ENCODE data around the gene TXNDC8.
"Not testable (repeated sequence)": the region's sequence is repeated elsewhere in the genome, so short reads cannot be mapped to it uniquely, and the experiment has no call there.

Gene TXNDC8

DNA sequence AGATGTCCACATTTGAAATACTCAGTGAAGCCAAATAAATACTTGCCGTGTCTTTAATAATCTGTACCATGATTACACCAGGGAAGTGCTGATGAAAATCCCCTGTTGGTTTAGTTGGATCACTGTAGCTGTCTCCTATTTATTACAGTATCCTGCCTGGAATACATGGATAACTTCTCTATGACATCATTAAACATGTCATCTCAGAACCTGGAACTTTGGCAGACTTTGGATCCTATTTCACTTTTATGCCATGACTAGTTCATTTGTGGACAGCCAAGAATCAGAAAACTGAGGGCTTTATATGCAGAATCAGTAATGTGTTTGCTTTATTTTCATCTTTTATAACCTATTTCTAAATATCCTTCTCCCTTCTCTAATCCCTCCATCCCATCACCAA is at the start of gene TXNDC8:
TXNDC8 (minus strand) TSS at position 137 of the 400 bp plus-strand sequence.
- no peak for ATAC-seq

- ATAC-seq: no peak
Measured at GRCh38 chr9:110383491-110383890, 45.8 kb upstream of the TXNDC8 start.

GRCh38 chr9:110382731-110383130 is 45.1 kb upstream of the TXNDC8 start:
- ATAC-seq: no peak

DNA sequence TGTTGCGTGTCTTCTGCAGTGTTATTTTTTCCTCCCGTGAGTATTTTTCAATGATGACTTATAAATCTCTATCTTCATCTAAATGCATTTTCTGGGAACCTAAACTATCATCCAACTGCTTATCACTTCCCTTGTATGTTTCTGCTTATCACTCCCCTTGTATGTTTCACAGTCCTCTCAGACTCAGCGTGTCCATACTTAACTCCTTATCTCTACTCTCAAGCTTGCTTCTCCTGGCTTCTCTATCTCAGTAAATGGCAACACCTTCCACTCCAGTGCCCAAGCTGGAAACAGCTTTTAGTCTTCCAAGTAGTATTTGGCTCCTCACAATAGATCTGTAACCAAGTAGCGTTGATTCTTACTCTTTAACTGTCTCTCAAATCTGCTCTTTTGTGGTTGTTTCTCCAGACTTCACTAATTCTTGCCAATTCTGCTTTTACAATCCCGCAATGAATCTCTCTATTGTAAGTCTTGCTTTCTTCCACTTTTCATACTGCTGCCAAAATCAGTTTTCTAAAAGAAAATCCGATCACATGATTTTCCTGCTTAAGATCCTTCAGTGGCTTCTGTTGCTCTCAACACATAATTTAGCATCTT is 33.8 kb upstream of the TXNDC8 start:
- ATAC-seq: no peak

DNA sequence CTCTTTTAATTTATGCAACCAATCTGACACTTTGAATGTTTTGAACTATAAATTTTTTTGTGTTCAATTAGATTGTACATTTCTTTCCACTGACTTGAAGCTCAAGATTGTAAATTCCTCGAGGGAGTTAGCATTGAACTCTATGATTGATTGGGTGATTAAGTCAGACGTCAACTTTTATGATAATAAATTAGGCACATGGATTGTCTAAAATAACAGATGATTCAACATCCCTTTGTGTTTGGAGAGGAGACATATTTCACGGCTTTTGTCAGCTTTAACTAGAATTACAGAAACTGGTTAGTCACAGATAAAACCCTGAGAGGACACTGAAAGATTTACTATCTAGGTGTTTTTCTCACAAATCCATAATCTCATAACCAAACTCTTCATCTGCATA is 32.7 kb upstream of the TXNDC8 start:
- no peak for ATAC-seq

- ATAC-seq: no peak
Measured at GRCh38 chr9:110364451-110364850, 26.8 kb upstream of the TXNDC8 start.

- ATAC-seq: not testable (repeated sequence)
Measured at GRCh38 chr9:110358992-110359391, 21.3 kb upstream of the TXNDC8 start.

- no peak for ATAC-seq
Measured at GRCh38 chr9:110357505-110357904, 19.8 kb upstream of the TXNDC8 start.

GRCh38 chr9:110356639-110357395 is 19.2 kb upstream of the TXNDC8 start:
- ATAC-seq: no peak

GRCh38 chr9:110355911-110356310 is 18.2 kb upstream of the TXNDC8 start:
- ATAC-seq: no peak

DNA sequence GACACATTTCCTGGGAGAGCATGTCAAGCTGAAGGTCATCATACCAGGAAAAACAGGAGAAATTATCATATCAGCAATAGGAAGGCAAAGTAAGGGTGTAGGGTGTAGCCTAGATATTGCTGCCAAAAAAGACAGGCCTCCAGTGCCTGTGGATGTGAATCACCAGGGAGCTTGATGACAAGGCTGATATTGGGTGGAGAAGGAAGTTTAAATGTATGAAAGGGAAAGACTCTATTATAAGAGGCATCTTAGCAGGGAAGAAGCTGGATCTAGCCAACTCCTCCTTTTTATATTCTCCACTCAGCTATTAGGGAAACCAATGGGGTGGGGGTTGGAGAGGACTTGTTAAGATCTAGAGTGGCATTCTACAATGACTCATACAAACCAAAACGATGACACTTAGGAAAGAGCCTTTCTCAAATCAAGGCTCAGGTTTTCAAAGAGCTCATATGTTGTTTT is 13.4 kb upstream of the TXNDC8 start:
- peak in 1 of 2 donors; percentile 38 for ATAC-seq

- no peak for ATAC-seq
Measured at GRCh38 chr9:110346325-110346724, 8.7 kb upstream of the TXNDC8 start.

DNA sequence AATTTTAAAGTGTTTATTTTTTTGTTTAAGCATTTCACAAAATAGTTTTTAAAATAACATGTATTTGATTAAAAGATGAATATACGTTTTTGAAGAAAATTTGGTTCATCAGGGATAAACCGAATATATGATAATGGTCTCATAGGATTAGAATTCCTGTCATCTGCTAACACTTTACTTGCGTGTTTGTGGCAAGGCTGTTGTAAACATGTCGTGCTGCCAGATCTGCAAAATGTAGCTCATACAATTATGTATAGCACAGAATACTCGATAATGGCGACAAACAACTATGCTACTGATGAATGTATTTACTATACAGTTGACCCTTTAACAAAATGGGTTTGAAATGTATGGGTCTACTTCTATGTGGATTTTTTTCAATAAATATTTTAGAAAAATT is 7.2 kb upstream of the TXNDC8 start:
- ATAC-seq: no peak

- ATAC-seq: no peak
Measured at GRCh38 chr9:110343551-110343950, 5.9 kb upstream of the TXNDC8 start.

GRCh38 chr9:110340306-110340705 is 2.6 kb upstream of the TXNDC8 start:
- no peak for ATAC-seq

DNA sequence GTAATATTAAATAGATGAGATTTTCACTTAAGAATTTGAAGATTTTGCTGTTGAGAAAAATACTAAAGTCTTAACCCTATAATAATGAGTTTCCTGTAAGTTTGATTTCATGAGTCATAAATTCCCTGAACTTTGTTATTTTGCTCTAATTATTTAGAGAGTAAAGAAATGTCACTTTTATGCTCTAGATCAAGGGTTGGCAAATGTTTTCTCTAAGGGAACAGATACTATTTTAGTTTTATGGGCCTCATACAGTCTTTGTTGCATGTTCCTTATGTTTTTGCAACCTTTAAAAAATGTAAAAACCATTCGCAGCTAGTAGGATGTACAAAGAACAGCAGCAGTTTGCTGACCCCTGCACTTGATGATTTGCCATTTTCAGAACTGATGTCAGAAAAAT is 480 bp upstream of the TXNDC8 start:
- ATAC-seq: no peak

DNA sequence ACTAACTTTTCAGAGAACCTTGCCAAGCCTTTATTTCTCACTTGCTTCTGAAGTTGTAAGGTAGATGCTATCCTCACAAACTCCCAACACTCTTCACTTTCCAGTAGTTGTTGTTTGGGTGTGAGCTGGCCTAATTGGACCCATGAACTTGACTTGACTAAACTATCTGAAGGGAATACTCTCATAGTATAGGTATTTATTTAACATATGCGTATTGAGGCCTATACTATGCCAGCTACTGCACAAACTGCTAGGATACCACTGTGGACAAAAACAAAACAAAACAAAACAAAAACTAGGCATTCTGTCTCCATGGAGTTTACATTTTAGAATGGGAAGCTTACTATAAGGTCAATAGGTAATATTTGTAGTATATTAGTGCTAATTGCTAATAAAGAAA is 1.3 kb downstream of the TXNDC8 start:
- ATAC-seq: no peak

DNA sequence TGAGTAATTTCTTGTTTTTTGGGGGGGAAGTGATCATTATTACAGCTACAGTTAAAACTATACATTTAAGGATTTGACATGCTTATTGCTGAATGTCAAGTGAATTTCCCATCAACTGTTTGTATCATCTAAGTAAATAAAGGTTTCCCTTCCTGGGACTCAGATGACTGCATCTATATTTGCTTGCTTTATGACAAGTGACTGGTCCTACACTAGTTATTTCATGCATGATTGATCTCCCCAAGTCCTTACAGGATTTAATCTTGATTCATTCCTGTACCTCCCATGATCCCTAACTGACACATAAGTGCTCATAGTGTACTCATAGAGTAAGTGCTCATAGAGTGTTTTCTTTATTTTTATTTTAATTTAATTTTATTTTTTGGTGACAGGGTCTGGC is 2.8 kb downstream of the TXNDC8 start:
- ATAC-seq: peak in 1 of 2 donors; percentile 17

- no peak for ATAC-seq
Measured at GRCh38 chr9:110334183-110334582, 3.5 kb downstream of the TXNDC8 start.

DNA sequence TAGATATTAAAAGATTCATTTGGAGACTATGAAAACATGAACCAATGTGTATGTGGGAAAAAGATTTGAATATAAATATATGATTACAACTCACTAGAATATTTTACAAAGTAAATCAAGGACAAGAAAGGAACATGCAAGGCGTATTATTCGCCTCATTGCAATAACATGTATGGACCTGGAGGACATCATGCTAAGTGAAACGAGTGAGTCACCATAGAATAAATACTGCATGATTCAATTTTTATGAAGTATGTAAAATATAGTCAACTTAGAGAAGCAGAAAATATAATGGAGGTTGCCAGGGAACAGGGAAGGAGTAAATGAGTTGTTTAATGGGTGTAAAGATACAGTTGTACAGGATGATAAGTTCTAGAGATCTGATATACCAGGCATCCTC is 4.9 kb downstream of the TXNDC8 start:
- ATAC-seq: no peak

- ATAC-seq: no peak
Measured at GRCh38 chr9:110330484-110331105, 7.1 kb downstream of the TXNDC8 start.

- ATAC-seq: no peak
Measured at GRCh38 chr9:110329639-110330230, 7.9 kb downstream of the TXNDC8 start.

- no peak for ATAC-seq
Measured at GRCh38 chr9:110328763-110329162, 8.9 kb downstream of the TXNDC8 start.

DNA sequence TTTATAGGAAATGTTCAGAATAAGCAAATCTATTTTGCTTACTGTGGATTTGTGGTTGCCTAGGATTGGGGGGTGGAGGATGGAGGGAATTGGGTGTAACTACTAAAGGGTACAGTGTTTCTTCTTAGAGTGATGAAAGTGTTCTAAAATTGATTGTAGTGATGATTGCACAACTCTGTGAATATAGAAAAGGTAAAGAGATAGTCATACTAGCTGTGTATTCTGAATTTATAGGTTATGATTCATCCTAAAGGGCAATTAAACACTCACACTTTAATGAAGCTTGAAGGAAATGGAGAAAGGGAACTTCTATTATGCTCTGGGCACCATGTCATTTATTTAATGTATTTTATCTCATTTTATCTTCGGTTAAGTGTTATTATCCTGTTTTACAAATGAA is 9.9 kb downstream of the TXNDC8 start:
- no peak for ATAC-seq

Measured in activated CD4-positive, CD25-positive, alpha-beta regulatory T cell treated with anti-CD3 and anti-CD28 coated beads, Interleukin-2, amount 50 U/mL, for 24 hours (primary cell).